ENCODE measurements around the gene RGS9.

DNA sequence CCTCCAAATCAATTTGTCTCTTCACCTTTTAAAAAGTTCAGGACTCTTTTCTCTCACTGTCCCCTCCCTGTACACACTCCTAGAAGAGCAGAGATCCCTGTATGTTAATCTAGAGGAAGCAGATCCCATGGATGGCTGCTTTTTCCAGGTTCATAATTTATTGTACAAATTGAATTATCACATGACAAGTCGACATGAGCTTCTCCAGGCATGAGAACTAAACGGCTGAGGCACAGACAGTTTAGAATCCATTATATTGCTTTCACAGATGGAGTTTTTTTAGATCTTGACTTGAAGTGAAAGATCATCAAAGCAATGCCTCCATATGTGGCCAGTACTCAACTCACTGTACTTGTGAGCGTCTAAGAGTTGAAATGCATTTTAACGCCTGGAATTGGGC, 47.9 kb downstream of the RGS9 start:
- TF ChIP-seq, protein P1, sequence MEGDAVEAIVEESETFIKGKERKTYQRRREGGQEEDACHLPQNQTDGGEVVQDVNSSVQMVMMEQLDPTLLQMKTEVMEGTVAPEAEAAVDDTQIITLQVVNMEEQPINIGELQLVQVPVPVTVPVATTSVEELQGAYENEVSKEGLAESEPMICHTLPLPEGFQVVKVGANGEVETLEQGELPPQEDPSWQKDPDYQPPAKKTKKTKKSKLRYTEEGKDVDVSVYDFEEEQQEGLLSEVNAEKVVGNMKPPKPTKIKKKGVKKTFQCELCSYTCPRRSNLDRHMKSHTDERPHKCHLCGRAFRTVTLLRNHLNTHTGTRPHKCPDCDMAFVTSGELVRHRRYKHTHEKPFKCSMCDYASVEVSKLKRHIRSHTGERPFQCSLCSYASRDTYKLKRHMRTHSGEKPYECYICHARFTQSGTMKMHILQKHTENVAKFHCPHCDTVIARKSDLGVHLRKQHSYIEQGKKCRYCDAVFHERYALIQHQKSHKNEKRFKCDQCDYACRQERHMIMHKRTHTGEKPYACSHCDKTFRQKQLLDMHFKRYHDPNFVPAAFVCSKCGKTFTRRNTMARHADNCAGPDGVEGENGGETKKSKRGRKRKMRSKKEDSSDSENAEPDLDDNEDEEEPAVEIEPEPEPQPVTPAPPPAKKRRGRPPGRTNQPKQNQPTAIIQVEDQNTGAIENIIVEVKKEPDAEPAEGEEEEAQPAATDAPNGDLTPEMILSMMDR (conservative IDR thresholded peaks at IDR 0.05; ENCODE audit: low read length), result no peak
- TF ChIP-seq EZH2phosphoT487 (IDR thresholded peaks at IDR 0.05; ENCODE audit: borderline replicate concordance, low read depth, low read length), result no peak

Data from OCI-LY7 (cell line).